Measurements from ENCODE around the gene FAM32A. TPM values are rescaled to one million over a fixed set of nuclear protein-coding genes. Genes with fewer than 3 reads are reported as not detected.

The FAM32A gene
- total RNA-seq, 1 donor from 2014 or later = 106 TPM

DNA sequence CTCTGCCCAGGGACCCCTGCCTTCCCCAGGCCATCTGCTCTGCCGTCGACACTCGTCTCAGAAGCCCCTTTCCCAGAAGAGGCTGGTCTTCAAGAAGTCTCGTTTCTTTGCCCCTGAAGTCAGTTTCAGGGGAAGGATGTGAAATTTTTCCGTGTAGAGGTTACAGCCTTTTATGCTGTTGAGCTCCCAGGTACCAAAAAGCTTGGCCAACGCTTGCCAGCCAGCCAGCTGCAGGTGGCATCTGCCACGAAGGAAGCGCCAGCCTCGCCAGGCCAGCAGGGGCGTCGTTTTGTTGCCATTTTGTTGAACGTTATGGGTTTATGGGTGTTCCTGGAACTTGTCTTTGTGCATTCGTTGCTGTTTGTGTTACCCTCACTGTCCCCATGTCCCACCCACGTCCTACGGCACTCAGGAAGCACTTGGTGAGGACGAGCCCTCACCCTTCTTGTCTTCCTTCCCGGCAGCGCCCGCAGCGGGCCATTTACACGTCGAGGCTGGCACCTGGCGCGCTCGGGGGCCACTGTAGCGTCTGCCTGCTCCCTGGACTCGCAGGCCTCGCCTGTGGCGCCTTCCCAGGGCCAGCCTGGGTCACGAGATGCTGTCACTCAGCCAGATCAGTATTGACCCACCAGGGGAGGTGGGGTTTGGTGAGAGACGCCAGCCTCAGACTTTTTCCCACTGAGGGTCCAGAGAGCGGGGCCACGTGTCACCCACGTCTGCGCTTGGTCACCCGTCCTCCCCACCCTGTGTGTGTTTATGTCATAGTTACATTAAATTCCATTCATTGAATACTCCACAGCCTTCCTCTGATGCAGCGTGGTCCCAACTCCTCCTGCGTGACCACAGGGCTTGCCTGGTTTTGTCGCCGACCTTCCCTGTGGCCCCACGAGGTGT is 49.6 kb downstream of the FAM32A start:
- DNase-seq (ENCODE audit: low read depth) (no peak), FAIRE-seq (no peak)
- Mint-ChIP-seq H3K9me3 (ENCODE audit: unreplicated experiment) (peaks cover 2% of the 10 kb centered on the region), H3K36me3 (ENCODE audit: low read depth, unreplicated experiment) (peaks cover 28% of the 10 kb centered on the region), H3K27me3 (ENCODE audit: low read depth, unreplicated experiment) (no peaks in the 10 kb centered on the region), H3K27ac (ENCODE audit: unreplicated experiment) (no peak overlapping the region), H3K4me3 (ENCODE audit: unreplicated experiment) (no peak overlapping the region), H3K4me1 (ENCODE audit: low read depth, unreplicated experiment) (peaks cover 2% of the 10 kb centered on the region)
- Histone ChIP-seq H3K79me2 (ENCODE audit: insufficient read depth, low read length) (no peaks in the 10 kb centered on the region), H3K36me3 (ENCODE audit: insufficient read depth, low read length) (peaks cover 9% of the 10 kb centered on the region), H2AFZ (ENCODE audit: low read depth, low read length) (no peak overlapping the region), H3K9me3 (ENCODE audit: insufficient read depth, low read depth, low read length) (no peaks in the 10 kb centered on the region), H3K9ac (ENCODE audit: low read length) (no peak overlapping the region), H3K27me3 (ENCODE audit: insufficient read depth, low read length) (no peaks in the 10 kb centered on the region), H3K4me1 (ENCODE audit: insufficient read depth, low read length) (no peaks in the 10 kb centered on the region), H4K20me1 (ENCODE audit: insufficient read depth, low read length) (peaks cover 21% of the 10 kb centered on the region), H3K27ac (ENCODE audit: low read depth, low read length) (no peak overlapping the region), H3K4me3 (ENCODE audit: insufficient read depth, low read depth, low read length) (no peak overlapping the region), H3K4me2 (ENCODE audit: low read length) (no peak overlapping the region)
- TF ChIP-seq CTCF (IDR thresholded peaks at IDR 0.05; ENCODE audit: insufficient read depth, low read depth, low read length) (no peak), EZH2 (IDR thresholded peaks at IDR 0.05; ENCODE audit: insufficient read depth, low read length) (no peak)

DNA sequence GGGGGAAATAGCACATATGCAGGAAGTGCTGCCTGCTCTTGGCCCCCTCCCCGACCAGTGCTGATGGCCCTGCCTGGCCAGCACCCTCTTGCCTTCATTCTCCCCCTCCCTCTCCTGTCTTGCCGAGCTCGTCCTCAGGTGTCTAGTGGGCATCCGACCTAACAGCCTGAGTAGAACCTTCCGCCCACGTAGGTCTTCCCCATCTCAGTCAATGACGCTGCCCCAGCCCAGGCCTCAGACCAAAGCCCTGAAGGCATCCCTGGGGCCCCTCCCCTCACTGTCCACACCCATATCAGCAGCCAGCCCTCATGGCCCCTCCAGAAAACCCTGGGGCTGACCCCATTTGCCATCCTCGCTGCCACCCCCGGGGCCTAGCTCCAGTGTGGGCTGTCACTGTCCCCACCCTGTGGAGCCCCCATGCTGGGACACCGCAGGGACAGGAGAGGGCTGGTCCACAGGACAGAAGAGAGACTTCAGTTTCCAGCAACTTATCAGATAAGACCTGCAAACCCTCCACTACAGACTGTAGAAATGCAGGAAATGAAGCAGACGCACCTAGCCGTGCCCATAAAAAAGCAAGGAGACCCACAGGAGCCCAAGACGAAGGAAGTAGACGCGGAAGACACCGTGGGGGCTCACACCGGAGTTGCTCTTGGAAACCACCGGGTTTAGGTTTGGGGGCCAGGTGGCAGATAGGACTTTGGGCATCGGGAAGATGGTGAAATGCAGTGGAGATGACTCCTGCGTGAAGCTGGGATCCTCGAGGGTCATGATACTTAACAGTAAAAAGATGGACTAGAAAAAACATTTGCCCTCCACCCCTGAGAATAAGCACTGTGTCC is 50.8 kb downstream of the FAM32A start:
- Mint-ChIP-seq H3K4me1 (ENCODE audit: low read depth, unreplicated experiment) (peaks cover 2% of the 10 kb centered on the region), H3K9me3 (ENCODE audit: unreplicated experiment) (peaks cover 2% of the 10 kb centered on the region), H3K4me3 (ENCODE audit: unreplicated experiment) (no peak overlapping the region), H3K27ac (ENCODE audit: unreplicated experiment) (no peak overlapping the region), H3K27me3 (ENCODE audit: low read depth, unreplicated experiment) (peaks cover 2% of the 10 kb centered on the region), H3K36me3 (ENCODE audit: low read depth, unreplicated experiment) (peaks cover 24% of the 10 kb centered on the region)
- Histone ChIP-seq H3K9me3 (ENCODE audit: insufficient read depth, low read depth, low read length) (no peaks in the 10 kb centered on the region), H3K9ac (ENCODE audit: low read length) (no peak overlapping the region), H3K27me3 (ENCODE audit: insufficient read depth, low read length) (no peaks in the 10 kb centered on the region), H3K4me2 (ENCODE audit: low read length) (no peak overlapping the region), H3K4me1 (ENCODE audit: insufficient read depth, low read length) (no peaks in the 10 kb centered on the region), H3K4me3 (ENCODE audit: insufficient read depth, low read depth, low read length) (no peak overlapping the region), H4K20me1 (ENCODE audit: insufficient read depth, low read length) (peaks cover 19% of the 10 kb centered on the region), H3K27ac (ENCODE audit: low read depth, low read length) (no peak overlapping the region), H3K79me2 (ENCODE audit: insufficient read depth, low read length) (no peaks in the 10 kb centered on the region), H2AFZ (ENCODE audit: low read depth, low read length) (no peak overlapping the region), H3K36me3 (ENCODE audit: insufficient read depth, low read length) (peaks cover 9% of the 10 kb centered on the region)
- FAIRE-seq (no peak), DNase-seq (ENCODE audit: low read depth) (no peak)
- TF ChIP-seq EZH2 (IDR thresholded peaks at IDR 0.05; ENCODE audit: insufficient read depth, low read length) = no peak
- no peak for TF ChIP-seq CTCF (IDR thresholded peaks at IDR 0.05; ENCODE audit: insufficient read depth, low read depth, low read length)

Other genes starting within 250 kb of the FAM32A start
- not detected in 2 replicates for gene OR10H4, start 236.4 kb upstream of the FAM32A start, total RNA-seq
- 811 and 843 TPM in 2 replicates for gene TPM4, start 108.9 kb upstream of the FAM32A start, total RNA-seq
- 80.5 and 82.8 TPM in 2 replicates for gene RAB8A, start 73.5 kb upstream of the FAM32A start, total RNA-seq
- gene HSH2D, start 41.7 kb upstream of the FAM32A start, total RNA-seq = not detected in 2 replicates
- gene CIB3, start 11.9 kb upstream of the FAM32A start, total RNA-seq = not detected in 2 replicates
- gene AP1M1, start 12.5 kb downstream of the FAM32A start, total RNA-seq = 87.6 and 90.8 TPM in 2 replicates
- 1.9 and 2.0 TPM in 2 replicates for gene KLF2, start 139.4 kb downstream of the FAM32A start, total RNA-seq

Data from astrocyte (in vitro differentiated cells and primary cell).